Endodermal cell (in vitro differentiated cells): Measurements from ENCODE around the gene TBC1D20. TPM values are rescaled to one million over a fixed set of nuclear protein-coding genes. Genes with fewer than 3 reads are reported as not detected.

Experiments
- DNase-seq: peaks from one replicate; pipeline ENCODE4 v3.0.0-alpha.2; 2017
- H3K27ac ChIP-seq: 2 replicates; pipeline ENCODE4 v1.5.1; 2013; ENCODE audit warnings: mild to moderate bottlenecking, low read depth, low read length, moderate library complexity
- H3K27me3 ChIP-seq: 2 replicates; pipeline ENCODE4 v1.6.1; 2013; ENCODE audit warnings: mild to moderate bottlenecking, low read length, moderate library complexity; ENCODE audit not compliant: insufficient read depth, control insufficient read depth, poor library complexity, severe bottlenecking
- H3K36me3 ChIP-seq: 2 replicates; pipeline ENCODE4 v1.7.0; 2013; ENCODE audit warnings: mild to moderate bottlenecking, low read length, moderate library complexity; ENCODE audit not compliant: control insufficient read depth, insufficient read depth
- H3K4me1 ChIP-seq: one replicate; pipeline ENCODE4 v1.7.0; 2013; ENCODE audit warnings: low read length; ENCODE audit not compliant: control insufficient read depth, insufficient read depth
- H3K4me3 ChIP-seq: 2 replicates; pipeline ENCODE4 v1.5.1; 2013; ENCODE audit warnings: mild to moderate bottlenecking, low read length, moderate library complexity
- H3K9ac ChIP-seq: 2 replicates; pipeline ENCODE4 v1.6.1; 2013; ENCODE audit warnings: mild to moderate bottlenecking, low read length, moderate library complexity; ENCODE audit not compliant: poor library complexity, severe bottlenecking; ENCODE audit errors: extremely low read depth
- H3K9me3 ChIP-seq: 2 replicates; pipeline ENCODE4 v1.6.1; 2013; ENCODE audit warnings: mild to moderate bottlenecking, low read length, moderate library complexity; ENCODE audit not compliant: control insufficient read depth
- H3K27ac Mint-ChIP-seq: 2 replicates; pipeline ENCODE4 v1.8.0; 2020; ENCODE audit warnings: mixed read lengths
- H3K27me3 Mint-ChIP-seq: 2 replicates; pipeline ENCODE4 v1.8.0; 2021; ENCODE audit warnings: mild to moderate bottlenecking, mixed read lengths; ENCODE audit not compliant: insufficient read depth
- H3K36me3 Mint-ChIP-seq: 2 replicates; pipeline ENCODE4 v1.8.0; 2020; ENCODE audit warnings: low read depth, mixed read lengths
- H3K4me1 Mint-ChIP-seq: 2 replicates; pipeline ENCODE4 v1.8.0; 2020; ENCODE audit warnings: mixed read lengths
- H3K4me3 Mint-ChIP-seq: 2 replicates; pipeline ENCODE4 v1.8.0; 2020; ENCODE audit warnings: mild to moderate bottlenecking, moderate library complexity, mixed read lengths
- H3K9me3 Mint-ChIP-seq: 2 replicates; pipeline ENCODE4 v1.8.0; 2020; ENCODE audit warnings: mild to moderate bottlenecking, mixed read lengths
- WGBS, 2 experiments: methylation state at CpG; one replicate each; pipeline versions ENCODE4 v1.1.5 to v1.1.7; 2013; ENCODE audit warnings: missing lambda C conversion rate in 2 of 2, mixed read lengths in 1 of 2; ENCODE audit not compliant: insufficient coverage in 1 of 2, insufficient read length in 1 of 2; 5-methylcytosine and 5-hydroxymethylcytosine counted together
- total RNA-seq, 2 donors: library from RNA; stranded (reverse); fragmentation: NEBNext Ultra II Directional in 1 of 2; extraction: Animal tissue kit (Norgen Biotek cat#: 25700) in 1 of 2; gene quantifications; 2 replicates in 1 of 2; 3 replicates in 1 of 2; pipeline ENCODE4 v1.2.1, GENCODE V29; 2021
- TF ChIP-seq, protein P1 (sequence below): fragments of 200-600 bp; sonication (generic); conservative IDR thresholded peaks from 2 replicates; pipeline ENCODE4 v1.5.0; 2021; ENCODE audit warnings: antibody characterized with exemption, mild to moderate bottlenecking

Gene TBC1D20
- total RNA-seq, 2 donors from 2014 or later = 24.9 to 28.0 TPM

DNA sequence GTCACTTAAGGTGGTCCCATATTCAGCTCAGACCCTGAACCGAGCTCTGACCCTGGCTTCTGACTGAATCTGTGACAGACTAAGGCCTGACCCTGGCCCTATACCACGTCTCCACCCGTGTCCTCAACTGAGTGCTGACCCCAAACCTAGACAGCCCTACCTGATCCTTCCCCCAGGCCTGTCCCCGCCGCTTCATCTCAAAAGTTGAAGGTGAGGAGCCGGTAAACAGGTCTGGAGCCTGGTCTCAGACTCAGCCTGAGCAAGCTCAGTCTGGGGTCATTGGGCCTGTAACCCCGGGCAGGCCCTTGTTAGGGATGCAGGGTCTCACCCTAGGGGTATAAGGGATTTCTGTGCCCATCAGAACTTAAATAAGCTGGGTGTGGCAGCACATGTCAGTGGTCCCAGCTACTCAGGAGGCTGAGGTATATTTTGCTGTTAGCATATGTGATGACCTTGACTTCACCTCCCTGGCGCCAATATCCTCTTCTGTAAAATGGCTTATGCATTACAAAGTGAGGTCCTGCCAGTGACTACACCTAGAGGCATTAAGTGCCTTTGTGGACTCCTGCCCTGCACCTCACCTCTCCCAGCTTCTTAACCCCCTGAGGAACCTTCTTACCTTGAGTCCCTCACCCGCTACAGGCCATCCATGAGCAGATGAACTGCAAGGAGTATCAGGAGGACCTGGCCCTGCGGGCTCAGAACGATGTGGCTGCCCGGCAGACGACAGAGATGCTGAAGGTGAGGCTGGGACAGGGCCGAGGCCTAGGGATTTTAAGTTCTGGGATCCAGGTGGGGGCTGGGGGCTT is 34.3 kb downstream of the TBC1D20 start:
- H3K4me1 ChIP-seq = no peaks in the 10 kb centered on the region
- no peak overlapping the region for H3K4me3 ChIP-seq
- TF ChIP-seq, protein P1, sequence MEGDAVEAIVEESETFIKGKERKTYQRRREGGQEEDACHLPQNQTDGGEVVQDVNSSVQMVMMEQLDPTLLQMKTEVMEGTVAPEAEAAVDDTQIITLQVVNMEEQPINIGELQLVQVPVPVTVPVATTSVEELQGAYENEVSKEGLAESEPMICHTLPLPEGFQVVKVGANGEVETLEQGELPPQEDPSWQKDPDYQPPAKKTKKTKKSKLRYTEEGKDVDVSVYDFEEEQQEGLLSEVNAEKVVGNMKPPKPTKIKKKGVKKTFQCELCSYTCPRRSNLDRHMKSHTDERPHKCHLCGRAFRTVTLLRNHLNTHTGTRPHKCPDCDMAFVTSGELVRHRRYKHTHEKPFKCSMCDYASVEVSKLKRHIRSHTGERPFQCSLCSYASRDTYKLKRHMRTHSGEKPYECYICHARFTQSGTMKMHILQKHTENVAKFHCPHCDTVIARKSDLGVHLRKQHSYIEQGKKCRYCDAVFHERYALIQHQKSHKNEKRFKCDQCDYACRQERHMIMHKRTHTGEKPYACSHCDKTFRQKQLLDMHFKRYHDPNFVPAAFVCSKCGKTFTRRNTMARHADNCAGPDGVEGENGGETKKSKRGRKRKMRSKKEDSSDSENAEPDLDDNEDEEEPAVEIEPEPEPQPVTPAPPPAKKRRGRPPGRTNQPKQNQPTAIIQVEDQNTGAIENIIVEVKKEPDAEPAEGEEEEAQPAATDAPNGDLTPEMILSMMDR = no peak
- no peaks in the 10 kb centered on the region for H3K27me3 Mint-ChIP-seq
- DNase-seq = no peak
- no peak overlapping the region for H3K27ac ChIP-seq
- WGBS, 2 experiments = 93 to 96% methylated on average over 9 to 14 of the region's 14 CpGs
- no peak overlapping the region for H3K9ac ChIP-seq
- H3K36me3 ChIP-seq = peaks cover 26% of the 10 kb centered on the region
- no peaks in the 10 kb centered on the region for H3K4me1 Mint-ChIP-seq
- no peak overlapping the region for H3K4me3 Mint-ChIP-seq
- H3K27ac Mint-ChIP-seq = no peak overlapping the region
- no peaks in the 10 kb centered on the region for H3K9me3 Mint-ChIP-seq
- H3K27me3 ChIP-seq = no peaks in the 10 kb centered on the region
- H3K36me3 Mint-ChIP-seq = peaks cover 50% of the 10 kb centered on the region
- H3K9me3 ChIP-seq = no peaks in the 10 kb centered on the region

DNA sequence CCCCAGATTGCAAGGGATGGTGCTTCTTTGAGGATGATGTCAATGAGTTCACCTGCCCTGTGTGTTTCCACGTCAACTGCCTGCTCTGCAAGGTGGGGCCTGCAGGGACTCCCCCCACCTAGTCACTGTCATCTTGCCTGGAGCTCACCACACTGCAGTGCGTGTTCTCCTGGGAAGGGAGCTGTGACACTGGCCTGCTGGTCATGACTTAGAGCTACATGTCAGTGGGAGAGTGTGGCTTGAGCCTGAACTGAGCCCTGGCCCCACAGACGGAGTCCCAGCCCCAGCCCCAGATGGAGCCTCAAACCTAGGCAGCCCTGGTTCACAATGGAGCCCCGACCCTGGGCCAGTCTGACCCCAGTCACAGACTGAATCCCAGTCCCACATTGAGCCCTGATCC is 34.9 kb downstream of the TBC1D20 start:
- Histone ChIP-seq H3K27ac (no peak overlapping the region), H3K9ac (no peak overlapping the region), H3K27me3 (no peaks in the 10 kb centered on the region), H3K36me3 (peaks cover 30% of the 10 kb centered on the region), H3K9me3 (no peaks in the 10 kb centered on the region), H3K4me1 (no peaks in the 10 kb centered on the region), H3K4me3 (no peak overlapping the region)
- H3K4me1 Mint-ChIP-seq = no peaks in the 10 kb centered on the region
- whole genome bisulfite sequencing, 2 experiments = 91 to 100% methylated on average over 3 to 4 of the region's 4 CpGs
- no peak overlapping the region for H3K4me3 Mint-ChIP-seq
- H3K27ac Mint-ChIP-seq = no peak overlapping the region
- TF ChIP-seq, protein P1 = no peak
- H3K27me3 Mint-ChIP-seq = no peaks in the 10 kb centered on the region
- H3K36me3 Mint-ChIP-seq = peaks cover 55% of the 10 kb centered on the region
- H3K9me3 Mint-ChIP-seq = no peaks in the 10 kb centered on the region
- no peak for DNase-seq

DNA sequence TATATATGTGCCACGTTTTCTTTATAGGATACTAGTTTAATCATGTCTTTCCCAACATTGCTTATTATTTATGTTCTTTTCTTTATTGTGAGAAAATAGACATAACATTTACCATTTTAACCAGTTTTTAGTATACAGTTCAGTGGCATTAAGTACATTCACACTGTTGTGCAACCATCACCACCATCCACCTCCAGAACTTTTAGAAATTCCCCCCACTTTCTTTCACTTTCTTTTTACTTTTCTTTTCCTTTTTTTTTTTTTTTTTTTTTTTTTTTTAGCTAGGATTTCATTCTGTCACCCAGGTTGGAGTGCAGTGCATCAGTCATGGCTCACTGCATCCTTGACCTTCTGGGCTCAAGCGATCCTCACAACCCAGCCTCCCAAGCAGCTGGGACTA is 35.8 kb downstream of the TBC1D20 start:
- H3K9ac ChIP-seq = no peak overlapping the region
- Mint-ChIP-seq H3K4me1 (no peaks in the 10 kb centered on the region), H3K36me3 (peaks cover 62% of the 10 kb centered on the region), H3K9me3 (no peaks in the 10 kb centered on the region), H3K27ac (no peak overlapping the region), H3K27me3 (no peaks in the 10 kb centered on the region), H3K4me3 (no peak overlapping the region)
- no peak overlapping the region for H3K27ac ChIP-seq
- no peaks in the 10 kb centered on the region for H3K27me3 ChIP-seq
- H3K4me1 ChIP-seq = no peaks in the 10 kb centered on the region
- no peak for DNase-seq
- 97 to 100% methylated on average over 1 to 2 of the region's 2 CpGs for whole genome bisulfite sequencing, 2 experiments
- H3K4me3 ChIP-seq = no peak overlapping the region
- no peaks in the 10 kb centered on the region for H3K9me3 ChIP-seq
- H3K36me3 ChIP-seq = peaks cover 37% of the 10 kb centered on the region
- TF ChIP-seq, protein P1 = no peak
